Aorta (tissue), 5 donors: ENCODE data around the gene EEF2KMT. TPM values are rescaled to one million over a fixed set of nuclear protein-coding genes. Genes with fewer than 3 reads are reported as not detected.
"Not testable (repeated sequence)": the region's sequence is repeated elsewhere in the genome, so short reads cannot be mapped to it uniquely, and the experiment has no call there.

Source experiments
- ATAC-seq: fragments of 200-7000 bp; cut with Tn5 transposase; one replicate; pipeline ENCODE4 v1.9.1; 2022; ENCODE audit warnings: moderate library complexity; ENCODE audit not compliant: low FRiP score
- DNase-seq, 2 donors: peaks; one replicate each; pipeline ENCODE4 v3.0.0-alpha.2; 2020
- H3K27ac ChIP-seq, 2 donors: one replicate each; pipeline ENCODE4 v1.5.1; 2013; ENCODE audit warnings: low read length in 2 of 2, mild to moderate bottlenecking in 2 of 2, moderate library complexity in 2 of 2, control low read depth in 1 of 2, inconsistent platforms in 1 of 2, low read depth in 1 of 2
- H3K27me3 ChIP-seq, 2 donors: one replicate each; pipeline ENCODE4 v1.6.1; 2013; ENCODE audit warnings: control low read depth in 1 of 2, low read length in 1 of 2, mild to moderate bottlenecking in 1 of 2, moderate library complexity in 1 of 2; ENCODE audit not compliant: insufficient read depth in 2 of 2, control insufficient read depth in 1 of 2
- H3K36me3 ChIP-seq, 2 donors: one replicate each; pipeline ENCODE4 v1.6.1; 2013; ENCODE audit warnings: control low read depth in 1 of 2, low read length in 1 of 2, mild to moderate bottlenecking in 1 of 2; ENCODE audit not compliant: insufficient read depth in 2 of 2, control insufficient read depth in 1 of 2
- H3K4me1 ChIP-seq, 2 donors: one replicate each; pipeline ENCODE4 v1.6.1; 2013; ENCODE audit warnings: low read length in 2 of 2, control low read depth in 1 of 2, mild to moderate bottlenecking in 1 of 2, moderate library complexity in 1 of 2; ENCODE audit not compliant: insufficient read depth in 2 of 2, control insufficient read depth in 1 of 2
- H3K4me3 ChIP-seq, 2 donors: one replicate each; pipeline ENCODE4 v1.5.1; 2013; ENCODE audit warnings: low read length in 2 of 2, control low read depth in 1 of 2, mild to moderate bottlenecking in 1 of 2
- H3K9me3 ChIP-seq: one replicate; pipeline ENCODE4 v1.6.1; 2013; ENCODE audit warnings: mild to moderate bottlenecking, low read length; ENCODE audit not compliant: control insufficient read depth
- WGBS, 2 donors: extraction: QIAGEN DNeasy Blood & Tissue Kit; methylation state at CpG; one replicate each; pipeline ENCODE4 v1.1.7; 2013; 5-methylcytosine and 5-hydroxymethylcytosine counted together
- intact Hi-C, 2 donors: fragments of 100-400 bp; cut with DNase I; formaldehyde crosslinking; loops; one replicate each; pipeline versions ENCODE4 v1.14.2 to v1.15.0; 2022
- polyA plus RNA-seq, 2 donors: library from polyadenylated mRNA; stranded (reverse); fragments of 200-250 nt; gene quantifications; one replicate each; pipeline ENCODE4 v1.2.3, GENCODE V29; 2013
- total RNA-seq, 2 donors: library from RNA; stranded (reverse); fragmentation: NEBNext Ultra II Directional; extraction: Animal tissue kit (Norgen Biotek cat#: 25700); gene quantifications; one replicate each; pipeline ENCODE4 v1.2.1, GENCODE V29; 2021
- donor health status: healthy with polysubstance abuse.
- donor health status: Bipolar disorder and iron deficiency.
- donor health status: DM: no; HTN: no; CAD: no.
- donor health status: DM: no; HTN: no; CAD: no.
- donor health status: DM: yes; HTN: yes; CAD: no.

EEF2KMT gene
- total and polyA plus RNA-seq, 4 donors = 4.2 to 7.6 (median 6.3) TPM

- peak in 1 of 2 donors; percentile 55 for DNase-seq
- no peak for ATAC-seq
- Histone ChIP-seq H3K27me3 (no peaks in the 10 kb centered on the region), H3K4me1 (no peaks in the 10 kb centered on the region), H3K27ac (no peak overlapping the region), H3K9me3 (no peaks in the 10 kb centered on the region), H3K4me3 (no peak overlapping the region), H3K36me3 (no peaks in the 10 kb centered on the region)
- intact Hi-C loops = no loop called here
- 73 to 80% methylated on average over 6 of the region's 6 CpGs for WGBS, 2 donors
Observed at GRCh38 chr16:5059386-5060072, 38.1 kb downstream of the EEF2KMT start.

GRCh38 chr16:5058476-5058875 is 39.1 kb downstream of the EEF2KMT start:
- no peaks in the 10 kb centered on the region for H3K4me1 ChIP-seq
- H3K9me3 ChIP-seq = no peaks in the 10 kb centered on the region
- ATAC-seq = no peak
- DNase-seq = peak in 1 of 2 donors; percentile 65
- H3K36me3 ChIP-seq = no peaks in the 10 kb centered on the region
- 34 to 42% methylated on average over 7 of the region's 7 CpGs for WGBS, 2 donors
- no peak overlapping the region for H3K27ac ChIP-seq
- intact Hi-C loops = no loop called here
- no peaks in the 10 kb centered on the region for H3K27me3 ChIP-seq
- no peak overlapping the region for H3K4me3 ChIP-seq

GRCh38 chr16:5056352-5056751 is 41.2 kb downstream of the EEF2KMT start:
- DNase-seq (peak in 1 of 2 donors; percentile 75), ATAC-seq (no peak)
- no peak overlapping the region for H3K27ac ChIP-seq

GRCh38 chr16:5054876-5055865 is 42.4 kb downstream of the EEF2KMT start:
- ATAC-seq = no peak
- peak in 1 of 2 donors; percentile 53 for DNase-seq

More at GRCh38 chr16:5056352-5056751, 41.2 kb downstream of the EEF2KMT start:
- Histone ChIP-seq H3K9me3 (no peaks in the 10 kb centered on the region), H3K36me3 (no peaks in the 10 kb centered on the region), H3K27me3 (no peaks in the 10 kb centered on the region), H3K4me3 (no peak overlapping the region), H3K4me1 (no peaks in the 10 kb centered on the region)
- intact Hi-C loops = no loop called here
- WGBS, 2 donors = 16 to 19% methylated on average over 11 of the region's 11 CpGs

GRCh38 chr16:5046914-5047313 is 50.7 kb downstream of the EEF2KMT start:
- Histone ChIP-seq H3K9me3 (no peaks in the 10 kb centered on the region), H3K4me3 (no peak overlapping the region), H3K36me3 (no peaks in the 10 kb centered on the region), H3K27ac (no peak overlapping the region), H3K27me3 (no peaks in the 10 kb centered on the region), H3K4me1 (no peaks in the 10 kb centered on the region)
- peak in 1 of 2 donors; percentile 6 for DNase-seq
- intact Hi-C loops = no loop called here
- 72 to 74% methylated on average over 2 of the region's 2 CpGs for WGBS, 2 donors
- ATAC-seq = no peak

More at GRCh38 chr16:5054876-5055865, 42.4 kb downstream of the EEF2KMT start:
- no peaks in the 10 kb centered on the region for H3K27me3 ChIP-seq
- no peak overlapping the region for H3K4me3 ChIP-seq
- intact Hi-C loops = no loop called here
- H3K9me3 ChIP-seq = no peaks in the 10 kb centered on the region
- WGBS, 2 donors = 86 to 88% methylated on average over 16 of the region's 16 CpGs
- H3K4me1 ChIP-seq = no peaks in the 10 kb centered on the region
- H3K27ac ChIP-seq = no peak overlapping the region
- no peaks in the 10 kb centered on the region for H3K36me3 ChIP-seq

GRCh38 chr16:5045499-5046115 is 52.0 kb downstream of the EEF2KMT start:
- intact Hi-C loops = no loop called here
- Histone ChIP-seq H3K4me1 (no peaks in the 10 kb centered on the region), H3K36me3 (no peaks in the 10 kb centered on the region), H3K4me3 (no peak overlapping the region), H3K9me3 (no peaks in the 10 kb centered on the region), H3K27me3 (no peaks in the 10 kb centered on the region), H3K27ac (no peak overlapping the region)
- WGBS, 2 donors = 86 to 88% methylated on average over 10 of the region's 10 CpGs
- ATAC-seq (no peak), DNase-seq (peak in 1 of 2 donors; percentile 50)

GRCh38 chr16:5044581-5044980 is 53.0 kb downstream of the EEF2KMT start:
- intact Hi-C loops, H3K36me3 ChIP-seq, H3K27ac ChIP-seq, H3K27me3 ChIP-seq, H3K9me3 ChIP-seq, DNase-seq, H3K4me3 ChIP-seq, H3K4me1 ChIP-seq, ATAC-seq: not testable (repeated sequence)
- WGBS, 2 donors = 92 to 93% methylated on average over 11 of the region's 11 CpGs

GRCh38 chr16:5044011-5044540 is 53.5 kb downstream of the EEF2KMT start:
- DNase-seq (peak in 1 of 2 donors; percentile 57), ATAC-seq (no peak)
- intact Hi-C loops = no loop called here
- 89 to 93% methylated on average over 8 of the region's 8 CpGs for WGBS, 2 donors
- H3K9me3 ChIP-seq = no peaks in the 10 kb centered on the region
- H3K4me1 ChIP-seq = no peaks in the 10 kb centered on the region
- no peaks in the 10 kb centered on the region for H3K27me3 ChIP-seq
- no peaks in the 10 kb centered on the region for H3K36me3 ChIP-seq
- H3K27ac ChIP-seq = no peak overlapping the region
- H3K4me3 ChIP-seq = no peak overlapping the region
